GM12873 (cell line): ENCODE data around the gene UBE2R2.

Experiments
- TF ChIP-seq, protein P1 (sequence below): IDR thresholded peaks from 2 replicates; pipeline ENCODE4 v1.5.1; 2012; ENCODE audit warnings: low read depth, mild to moderate bottlenecking, moderate library complexity, low read length, control low read depth; ENCODE audit not compliant: insufficient read depth; ENCODE audit errors: missing control alignments

The UBE2R2 gene

DNA sequence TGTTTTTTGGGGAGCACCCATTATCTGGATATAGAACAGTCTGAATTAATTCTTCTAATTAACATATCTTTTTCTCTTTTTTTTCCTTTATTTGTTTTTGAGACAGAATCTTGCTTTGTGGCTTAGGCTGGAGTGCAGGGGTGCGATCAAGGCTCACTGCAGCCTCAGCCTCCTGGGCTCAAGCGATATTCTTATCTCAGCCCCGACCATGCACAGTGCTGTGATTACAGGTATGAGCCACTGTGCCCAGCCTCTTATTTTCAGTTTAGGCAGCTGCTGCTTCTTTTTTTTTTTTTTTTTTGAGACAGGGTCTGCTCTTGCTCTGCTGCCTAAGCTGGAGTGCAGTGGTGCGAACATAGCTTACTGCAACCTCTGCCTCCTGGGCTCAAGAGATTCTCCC is 20.2 kb downstream of the UBE2R2 start:
- TF ChIP-seq, protein P1, sequence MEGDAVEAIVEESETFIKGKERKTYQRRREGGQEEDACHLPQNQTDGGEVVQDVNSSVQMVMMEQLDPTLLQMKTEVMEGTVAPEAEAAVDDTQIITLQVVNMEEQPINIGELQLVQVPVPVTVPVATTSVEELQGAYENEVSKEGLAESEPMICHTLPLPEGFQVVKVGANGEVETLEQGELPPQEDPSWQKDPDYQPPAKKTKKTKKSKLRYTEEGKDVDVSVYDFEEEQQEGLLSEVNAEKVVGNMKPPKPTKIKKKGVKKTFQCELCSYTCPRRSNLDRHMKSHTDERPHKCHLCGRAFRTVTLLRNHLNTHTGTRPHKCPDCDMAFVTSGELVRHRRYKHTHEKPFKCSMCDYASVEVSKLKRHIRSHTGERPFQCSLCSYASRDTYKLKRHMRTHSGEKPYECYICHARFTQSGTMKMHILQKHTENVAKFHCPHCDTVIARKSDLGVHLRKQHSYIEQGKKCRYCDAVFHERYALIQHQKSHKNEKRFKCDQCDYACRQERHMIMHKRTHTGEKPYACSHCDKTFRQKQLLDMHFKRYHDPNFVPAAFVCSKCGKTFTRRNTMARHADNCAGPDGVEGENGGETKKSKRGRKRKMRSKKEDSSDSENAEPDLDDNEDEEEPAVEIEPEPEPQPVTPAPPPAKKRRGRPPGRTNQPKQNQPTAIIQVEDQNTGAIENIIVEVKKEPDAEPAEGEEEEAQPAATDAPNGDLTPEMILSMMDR = no peak

GRCh38 chr9:33840381-33840780 is 23.4 kb downstream of the UBE2R2 start:
- TF ChIP-seq, protein P1 = no peak

GRCh38 chr9:33843312-33843961 is 26.5 kb downstream of the UBE2R2 start:
- TF ChIP-seq, protein P1 = no peak

DNA sequence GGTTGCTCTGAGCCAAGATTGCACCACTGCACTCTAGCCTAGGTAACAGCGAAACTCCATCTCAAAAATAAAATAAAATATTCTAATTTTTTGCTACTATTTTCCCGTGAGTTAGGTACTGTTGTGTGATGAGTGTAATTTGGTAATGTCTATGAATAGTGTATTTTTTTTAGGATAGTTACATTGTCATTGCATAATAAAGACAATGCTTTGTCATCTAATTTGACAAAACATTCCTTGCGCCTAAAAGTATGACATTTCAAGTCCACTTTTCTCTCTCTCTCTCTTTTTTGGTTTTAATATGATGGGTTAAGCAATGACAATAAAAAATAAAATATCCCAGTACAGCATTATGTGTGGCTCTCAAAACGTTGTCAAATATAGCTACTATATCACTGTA is 29.3 kb downstream of the UBE2R2 start:
- TF ChIP-seq, protein P1 = no peak

DNA sequence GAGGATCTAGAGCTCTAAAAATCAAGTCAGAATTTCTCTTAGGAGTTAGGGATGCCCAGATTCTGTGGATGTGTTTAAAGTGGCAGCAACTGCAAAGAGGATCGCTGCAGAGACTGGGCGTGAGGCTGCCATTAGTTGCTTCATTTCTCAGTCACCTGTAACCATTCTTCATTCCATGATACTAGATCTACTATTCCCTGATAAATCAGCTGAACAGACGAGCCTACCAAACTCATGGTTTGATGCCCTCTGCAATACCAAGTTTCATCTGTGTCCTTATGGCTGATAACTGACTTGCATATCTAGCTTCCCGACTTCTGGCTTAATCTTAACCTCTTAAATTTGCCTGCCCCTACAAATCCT is 33.3 kb downstream of the UBE2R2 start:
- TF ChIP-seq, protein P1 = no peak

DNA sequence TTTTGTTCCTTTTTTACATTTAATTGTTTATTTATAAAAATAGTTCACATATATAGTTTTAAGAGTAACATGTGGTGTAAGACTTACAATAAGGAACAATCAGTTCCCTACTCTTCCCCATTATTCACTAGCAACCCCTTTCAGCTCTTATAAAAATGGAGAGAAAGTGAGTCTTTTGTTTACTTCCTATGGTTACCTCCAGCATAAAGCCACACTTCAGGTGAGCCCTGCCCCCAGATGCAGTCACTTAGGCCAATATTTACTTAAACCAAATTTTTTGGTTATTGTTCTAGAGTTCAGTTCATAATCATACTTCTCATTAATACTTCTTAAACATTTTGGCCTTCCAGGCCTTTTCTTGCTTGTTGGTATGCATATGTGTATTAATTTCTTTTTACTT is 33.7 kb downstream of the UBE2R2 start:
- TF ChIP-seq, protein P1 = no peak

DNA sequence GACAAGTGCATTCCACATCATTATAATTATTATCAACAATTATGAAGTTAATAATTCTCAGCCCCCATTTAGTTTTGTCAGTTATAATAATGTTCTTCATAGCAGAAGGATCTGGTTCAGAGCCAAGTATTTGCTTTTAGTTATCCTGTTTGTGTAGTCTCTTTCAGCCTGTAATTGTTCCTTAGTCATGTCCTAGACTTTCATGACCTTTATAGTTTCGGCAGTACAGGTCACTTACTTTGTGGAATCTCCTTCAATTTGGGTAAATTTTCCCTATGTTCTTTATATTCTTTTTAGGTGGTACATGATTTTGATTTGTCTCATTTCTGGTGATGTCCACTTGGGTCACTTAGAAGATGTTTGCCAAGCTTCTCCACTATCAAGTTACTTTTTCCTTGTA is 34.3 kb downstream of the UBE2R2 start:
- TF ChIP-seq, protein P1 = no peak
